GM23338 (cell line): ENCODE measurements around the gene MAP2K4. TPM values are rescaled to one million over a fixed set of nuclear protein-coding genes. Genes with fewer than 3 reads are reported as not detected.

Source experiments
- ATAC-seq: fragments of 200-7000 bp; cut with Tn5 transposase; 3 replicates; pipeline ENCODE4 v1.9.1; 2020
- DNase-seq: peaks from one replicate; pipeline ENCODE4 v3.0.0-alpha.2; 2015; ENCODE audit warnings: low spot score
- H2AFZ ChIP-seq: fragments of 200-600 bp; sonication (generic); 2 replicates; pipeline ENCODE4 v1.8.0; 2016; ENCODE audit warnings: antibody characterized with exemption, mild to moderate bottlenecking, moderate library complexity
- H3F3A ChIP-seq: fragments of 200-600 bp; sonication (generic); replicated peaks from 2 replicates; pipeline ENCODE4 v1.8.0; 2017; ENCODE audit warnings: antibody characterized with exemption, mixed run types, low read depth
- H3K27ac ChIP-seq: fragments of 200-600 bp; sonication (generic); 2 replicates; pipeline ENCODE4 v1.6.1; 2016; ENCODE audit warnings: low read depth
- H3K27me3 ChIP-seq: fragments of 200-600 bp; sonication (generic); 2 replicates; pipeline ENCODE4 v1.8.0; 2016; ENCODE audit warnings: mild to moderate bottlenecking, mixed run types, moderate library complexity; ENCODE audit not compliant: insufficient read depth
- H3K36me3 ChIP-seq: fragments of 200-600 bp; sonication (generic); 2 replicates; pipeline ENCODE4 v1.8.0; 2016; ENCODE audit warnings: mild to moderate bottlenecking; ENCODE audit not compliant: insufficient read depth
- H3K4me1 ChIP-seq: fragments of 200-600 bp; sonication (generic); 2 replicates; pipeline ENCODE4 v1.8.0; 2016; ENCODE audit warnings: mild to moderate bottlenecking, moderate library complexity; ENCODE audit not compliant: insufficient read depth
- H3K4me2 ChIP-seq: fragments of 200-600 bp; sonication (generic); 2 replicates; pipeline ENCODE4 v1.7.1; 2017; ENCODE audit warnings: mixed run types
- H3K4me3 ChIP-seq: fragments of 200-600 bp; sonication (generic); 2 replicates; pipeline ENCODE4 v1.6.1; 2016; ENCODE audit warnings: mixed run types
- H3K79me2 ChIP-seq: fragments of 200-600 bp; sonication (generic); replicated peaks from 2 replicates; pipeline ENCODE4 v1.8.0; 2017; ENCODE audit warnings: mild to moderate bottlenecking; ENCODE audit not compliant: insufficient read depth
- H3K9me2 ChIP-seq: fragments of 200-600 bp; sonication (generic); 2 replicates; pipeline ENCODE4 v1.8.0; 2017; ENCODE audit not compliant: insufficient read depth
- H4K20me1 ChIP-seq: fragments of 200-600 bp; sonication (generic); replicated peaks from 2 replicates; pipeline ENCODE4 v1.8.0; 2017; ENCODE audit warnings: mild to moderate bottlenecking; ENCODE audit not compliant: insufficient read depth
- H3K27ac Mint-ChIP-seq: 2 replicates; pipeline ENCODE4 v1.8.0; 2020; ENCODE audit warnings: inconsistent platforms, mild to moderate bottlenecking, moderate library complexity, mixed read lengths
- H3K27me3 Mint-ChIP-seq: 3 replicates; pipeline ENCODE4 v1.8.0; 2022; ENCODE audit warnings: low read depth, mild to moderate bottlenecking, moderate library complexity, mixed read lengths, inconsistent platforms; ENCODE audit not compliant: insufficient read depth, poor library complexity
- H3K36me3 Mint-ChIP-seq: 3 replicates; pipeline ENCODE4 v1.8.0; 2021; ENCODE audit warnings: low read depth, mild to moderate bottlenecking, inconsistent platforms, moderate library complexity, mixed read lengths
- H3K4me1 Mint-ChIP-seq: 3 replicates; pipeline ENCODE4 v1.8.0; 2020; ENCODE audit warnings: mild to moderate bottlenecking, inconsistent platforms, mixed read lengths
- H3K4me3 Mint-ChIP-seq: 3 replicates; pipeline ENCODE4 v1.8.0; 2021; ENCODE audit warnings: moderate library complexity, mild to moderate bottlenecking, inconsistent platforms, mixed read lengths
- H3K9me3 Mint-ChIP-seq: 3 replicates; pipeline ENCODE4 v1.8.0; 2020; ENCODE audit warnings: moderate library complexity, mild to moderate bottlenecking, inconsistent platforms, mixed read lengths
- CREB1 ChIP-seq: fragments of 250-450 bp; sonication (Bioruptor Pico); IDR thresholded peaks from 2 replicates; pipeline ENCODE4 v1.5.0; 2020; ENCODE audit warnings: low read depth, mild to moderate bottlenecking, moderate library complexity
- ETS1 ChIP-seq: IDR thresholded peaks from 2 replicates; pipeline ENCODE4 v1.6.1; 2016; ENCODE audit warnings: antibody characterized with exemption
- polyA plus RNA-seq: library from polyadenylated mRNA; unstranded; fragments of >200 nt; fragmentation: Nextera tagmentation; extraction: Ambion mirVana; gene quantifications from 2 replicates; pipeline ENCODE4 v1.2.1, GENCODE V29; 2016
- total RNA-seq: library from RNA; depleted of rRNA; stranded (reverse); fragments of >200 nt; shearing (Covaris generic); gene quantifications from 2 replicates; pipeline ENCODE4 v1.2.3, GENCODE V29; 2014
- TF ChIP-seq, protein P1 (sequence below): fragments of 250-450 bp; sonication (Bioruptor Pico); IDR thresholded peaks from 2 replicates; pipeline ENCODE4 v1.5.0; 2020; ENCODE audit warnings: mild to moderate bottlenecking, moderate library complexity
- TF ChIP-seq, protein P2 (sequence below), 2 experiments: fragments of 200-600 bp in 1 of 2; sonication (generic) in 1 of 2; conservative IDR thresholded peaks; 2 replicates each; pipeline versions ENCODE4 v1.5.1 to v1.6.1; 2016 to 2017; ENCODE audit warnings: antibody characterized with exemption in 2 of 2, low read depth in 2 of 2, mild to moderate bottlenecking in 2 of 2, moderate library complexity in 1 of 2

MAP2K4 gene
- total and polyA plus RNA-seq, 2 experiments from 2014 or later, result 25.3 to 36.4 TPM

- TF ChIP-seq ETS1 (no peak), CREB1 (CRISPR knock-in tag) (no peak)
- TF ChIP-seq, protein P1, sequence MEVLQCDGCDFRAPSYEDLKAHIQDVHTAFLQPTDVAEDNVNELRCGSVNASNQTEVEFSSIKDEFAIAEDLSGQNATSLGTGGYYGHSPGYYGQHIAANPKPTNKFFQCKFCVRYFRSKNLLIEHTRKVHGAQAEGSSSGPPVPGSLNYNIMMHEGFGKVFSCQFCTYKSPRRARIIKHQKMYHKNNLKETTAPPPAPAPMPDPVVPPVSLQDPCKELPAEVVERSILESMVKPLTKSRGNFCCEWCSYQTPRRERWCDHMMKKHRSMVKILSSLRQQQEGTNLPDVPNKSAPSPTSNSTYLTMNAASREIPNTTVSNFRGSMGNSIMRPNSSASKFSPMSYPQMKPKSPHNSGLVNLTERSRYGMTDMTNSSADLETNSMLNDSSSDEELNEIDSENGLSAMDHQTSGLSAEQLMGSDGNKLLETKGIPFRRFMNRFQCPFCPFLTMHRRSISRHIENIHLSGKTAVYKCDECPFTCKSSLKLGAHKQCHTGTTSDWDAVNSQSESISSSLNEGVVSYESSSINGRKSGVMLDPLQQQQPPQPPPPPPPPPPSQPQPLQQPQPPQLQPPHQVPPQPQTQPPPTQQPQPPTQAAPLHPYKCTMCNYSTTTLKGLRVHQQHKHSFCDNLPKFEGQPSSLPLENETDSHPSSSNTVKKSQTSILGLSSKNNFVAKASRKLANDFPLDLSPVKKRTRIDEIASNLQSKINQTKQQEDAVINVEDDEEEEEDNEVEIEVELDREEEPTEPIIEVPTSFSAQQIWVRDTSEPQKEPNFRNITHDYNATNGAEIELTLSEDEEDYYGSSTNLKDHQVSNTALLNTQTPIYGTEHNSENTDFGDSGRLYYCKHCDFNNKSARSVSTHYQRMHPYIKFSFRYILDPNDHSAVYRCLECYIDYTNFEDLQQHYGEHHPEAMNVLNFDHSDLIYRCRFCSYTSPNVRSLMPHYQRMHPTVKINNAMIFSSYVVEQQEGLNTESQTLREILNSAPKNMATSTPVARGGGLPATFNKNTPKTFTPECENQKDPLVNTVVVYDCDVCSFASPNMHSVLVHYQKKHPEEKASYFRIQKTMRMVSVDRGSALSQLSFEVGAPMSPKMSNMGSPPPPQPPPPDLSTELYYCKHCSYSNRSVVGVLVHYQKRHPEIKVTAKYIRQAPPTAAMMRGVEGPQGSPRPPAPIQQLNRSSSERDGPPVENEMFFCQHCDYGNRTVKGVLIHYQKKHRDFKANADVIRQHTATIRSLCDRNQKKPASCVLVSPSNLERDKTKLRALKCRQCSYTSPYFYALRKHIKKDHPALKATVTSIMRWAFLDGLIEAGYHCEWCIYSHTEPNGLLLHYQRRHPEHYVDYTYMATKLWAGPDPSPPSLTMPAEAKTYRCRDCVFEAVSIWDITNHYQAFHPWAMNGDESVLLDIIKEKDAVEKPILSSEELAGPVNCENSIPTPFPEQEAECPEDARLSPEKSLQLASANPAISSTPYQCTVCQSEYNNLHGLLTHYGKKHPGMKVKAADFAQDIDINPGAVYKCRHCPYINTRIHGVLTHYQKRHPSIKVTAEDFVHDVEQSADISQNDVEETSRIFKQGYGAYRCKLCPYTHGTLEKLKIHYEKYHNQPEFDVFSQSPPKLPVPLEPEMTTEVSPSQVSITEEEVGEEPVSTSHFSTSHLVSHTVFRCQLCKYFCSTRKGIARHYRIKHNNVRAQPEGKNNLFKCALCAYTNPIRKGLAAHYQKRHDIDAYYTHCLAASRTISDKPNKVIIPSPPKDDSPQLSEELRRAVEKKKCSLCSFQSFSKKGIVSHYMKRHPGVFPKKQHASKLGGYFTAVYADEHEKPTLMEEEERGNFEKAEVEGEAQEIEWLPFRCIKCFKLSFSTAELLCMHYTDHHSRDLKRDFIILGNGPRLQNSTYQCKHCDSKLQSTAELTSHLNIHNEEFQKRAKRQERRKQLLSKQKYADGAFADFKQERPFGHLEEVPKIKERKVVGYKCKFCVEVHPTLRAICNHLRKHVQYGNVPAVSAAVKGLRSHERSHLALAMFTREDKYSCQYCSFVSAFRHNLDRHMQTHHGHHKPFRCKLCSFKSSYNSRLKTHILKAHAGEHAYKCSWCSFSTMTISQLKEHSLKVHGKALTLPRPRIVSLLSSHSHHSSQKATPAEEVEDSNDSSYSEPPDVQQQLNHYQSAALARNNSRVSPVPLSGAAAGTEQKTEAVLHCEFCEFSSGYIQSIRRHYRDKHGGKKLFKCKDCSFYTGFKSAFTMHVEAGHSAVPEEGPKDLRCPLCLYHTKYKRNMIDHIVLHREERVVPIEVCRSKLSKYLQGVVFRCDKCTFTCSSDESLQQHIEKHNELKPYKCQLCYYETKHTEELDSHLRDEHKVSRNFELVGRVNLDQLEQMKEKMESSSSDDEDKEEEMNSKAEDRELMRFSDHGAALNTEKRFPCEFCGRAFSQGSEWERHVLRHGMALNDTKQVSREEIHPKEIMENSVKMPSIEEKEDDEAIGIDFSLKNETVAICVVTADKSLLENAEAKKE (CRISPR knock-in tag), result no peak
- TF ChIP-seq, protein P2, sequence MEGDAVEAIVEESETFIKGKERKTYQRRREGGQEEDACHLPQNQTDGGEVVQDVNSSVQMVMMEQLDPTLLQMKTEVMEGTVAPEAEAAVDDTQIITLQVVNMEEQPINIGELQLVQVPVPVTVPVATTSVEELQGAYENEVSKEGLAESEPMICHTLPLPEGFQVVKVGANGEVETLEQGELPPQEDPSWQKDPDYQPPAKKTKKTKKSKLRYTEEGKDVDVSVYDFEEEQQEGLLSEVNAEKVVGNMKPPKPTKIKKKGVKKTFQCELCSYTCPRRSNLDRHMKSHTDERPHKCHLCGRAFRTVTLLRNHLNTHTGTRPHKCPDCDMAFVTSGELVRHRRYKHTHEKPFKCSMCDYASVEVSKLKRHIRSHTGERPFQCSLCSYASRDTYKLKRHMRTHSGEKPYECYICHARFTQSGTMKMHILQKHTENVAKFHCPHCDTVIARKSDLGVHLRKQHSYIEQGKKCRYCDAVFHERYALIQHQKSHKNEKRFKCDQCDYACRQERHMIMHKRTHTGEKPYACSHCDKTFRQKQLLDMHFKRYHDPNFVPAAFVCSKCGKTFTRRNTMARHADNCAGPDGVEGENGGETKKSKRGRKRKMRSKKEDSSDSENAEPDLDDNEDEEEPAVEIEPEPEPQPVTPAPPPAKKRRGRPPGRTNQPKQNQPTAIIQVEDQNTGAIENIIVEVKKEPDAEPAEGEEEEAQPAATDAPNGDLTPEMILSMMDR (conservative IDR thresholded peaks at IDR 0.05; ENCODE audit: low read depth in 2 of 2), result no peak
These were observed 74.8 kb downstream of the MAP2K4 start (continued) for GRCh38 chr17:12095522-12095921.

DNA sequence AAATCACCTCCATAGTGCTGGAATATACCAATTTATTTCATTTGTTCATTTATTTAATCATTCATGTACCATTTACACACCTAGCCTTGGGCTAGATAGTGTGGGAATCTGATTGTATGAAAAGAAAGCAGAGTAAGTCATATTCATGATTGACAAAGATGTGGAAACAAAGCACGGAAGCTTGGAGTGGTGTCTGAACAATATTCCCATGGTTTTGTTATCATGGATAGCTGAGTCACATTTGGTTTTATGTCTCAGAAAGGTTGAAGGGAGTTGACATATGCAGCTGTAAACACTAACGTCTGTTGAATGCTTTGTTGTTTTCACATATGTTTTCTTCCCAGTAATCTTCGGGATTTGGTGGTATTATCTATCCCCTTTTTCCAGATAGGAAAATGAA lies 76.6 kb downstream of the MAP2K4 start:
- ATAC-seq, result no peak
- Histone ChIP-seq H3K4me2 (no peak overlapping the region), H3K27ac (no peak overlapping the region), H2AFZ (no peak overlapping the region), H3K27me3 (no peaks in the 10 kb centered on the region), H3K79me2 (peaks cover 33% of the 10 kb centered on the region), H3F3A (no peaks in the 10 kb centered on the region), H3K9me2 (no peaks in the 10 kb centered on the region), H3K4me3 (no peak overlapping the region), H4K20me1 (no peaks in the 10 kb centered on the region; the same call in 1 of the 2 replicates), H3K4me1 (no peaks in the 10 kb centered on the region), H3K36me3 (no peaks in the 10 kb centered on the region)
- Mint-ChIP-seq H3K27ac (no peak overlapping the region), H3K27me3 (no peaks in the 10 kb centered on the region), H3K4me1 (no peaks in the 10 kb centered on the region), H3K4me3 (no peak overlapping the region), H3K36me3 (peaks cover 16% of the 10 kb centered on the region; the same call in 1 of the 3 replicates), H3K9me3 (no peaks in the 10 kb centered on the region)
- DNase-seq, result no peak
- TF ChIP-seq, protein P1 (CRISPR knock-in tag), result no peak
- TF ChIP-seq ETS1, result no peak
